Measurements from ENCODE around the gene PTPRM.
"Not testable (repeated sequence)": the region's sequence is repeated elsewhere in the genome, so short reads cannot be mapped to it uniquely, and the experiment has no call there.

Gene PTPRM

GRCh38 chr18:7729868-7730267 lies 162.8 kb downstream of the PTPRM start:
- no peak for DNase-seq

GRCh38 chr18:7730682-7731081 lies 163.6 kb downstream of the PTPRM start:
- no peak for DNase-seq

GRCh38 chr18:7733642-7734041 lies 166.5 kb downstream of the PTPRM start:
- DNase-seq = no peak

- DNase-seq = no peak
Observed at GRCh38 chr18:7735196-7735595, 168.1 kb downstream of the PTPRM start.

- no peak for DNase-seq
Observed at GRCh38 chr18:7735626-7736175, 168.6 kb downstream of the PTPRM start.

GRCh38 chr18:7736526-7736925 lies 169.4 kb downstream of the PTPRM start:
- not testable (repeated sequence) for DNase-seq

GRCh38 chr18:7737550-7737949 lies 170.4 kb downstream of the PTPRM start:
- no peak for DNase-seq

- DNase-seq = no peak
Observed at GRCh38 chr18:7740821-7741220, 173.7 kb downstream of the PTPRM start.

- DNase-seq = no peak
Observed at GRCh38 chr18:7741640-7742039, 174.5 kb downstream of the PTPRM start.

- no peak for DNase-seq
Observed at GRCh38 chr18:7742224-7742623, 175.1 kb downstream of the PTPRM start.

- no peak for DNase-seq
Observed at GRCh38 chr18:7743256-7743655, 176.1 kb downstream of the PTPRM start.

GRCh38 chr18:7746106-7746505 lies 179.0 kb downstream of the PTPRM start:
- no peak for DNase-seq

GRCh38 chr18:7748251-7749007 lies 181.3 kb downstream of the PTPRM start:
- DNase-seq = no peak

- DNase-seq = no peak
Observed at GRCh38 chr18:7749008-7749405, 181.9 kb downstream of the PTPRM start.

GRCh38 chr18:7749510-7749981 lies 182.4 kb downstream of the PTPRM start:
- no peak for DNase-seq

GRCh38 chr18:7750095-7750663 lies 183.1 kb downstream of the PTPRM start:
- no peak for DNase-seq

GRCh38 chr18:7750966-7751365 lies 183.8 kb downstream of the PTPRM start:
- DNase-seq = no peak

GRCh38 chr18:7754258-7754657 lies 187.1 kb downstream of the PTPRM start:
- DNase-seq = no peak

GRCh38 chr18:7754725-7755181 lies 187.6 kb downstream of the PTPRM start:
- DNase-seq = no peak

- no peak for DNase-seq
Observed at GRCh38 chr18:7755753-7756475, 188.8 kb downstream of the PTPRM start.

GRCh38 chr18:7757175-7757574 lies 190.1 kb downstream of the PTPRM start:
- DNase-seq = no peak

- DNase-seq = no peak
Observed at GRCh38 chr18:7758764-7759163, 191.6 kb downstream of the PTPRM start.

All from effector CD8-positive, alpha-beta T cell (primary cell).